ENCODE results near the gene DNAAF3. TPM values are rescaled to one million over a fixed set of nuclear protein-coding genes. Genes with fewer than 3 reads are reported as not detected.
A peak's percentile ranks its signal among the peaks of the same experiment; 100 is the strongest.
"Not testable (repeated sequence)": the region's sequence is repeated elsewhere in the genome, so short reads cannot be mapped to it uniquely, and the experiment has no call there.

The DNAAF3 gene
- total RNA-seq, 1 donor: 0.72 TPM

GRCh38 chr19:55208880-55209692, 42.7 kb upstream of the DNAAF3 start, which contains the start of gene PTPRH:
TSS of gene PTPRH (minus strand) at chr19:55209501. CDS start at chr19:55209433, 68 bp downstream.
- Histone ChIP-seq H3K27me3 (ENCODE audit: insufficient read depth, low read length) (no peaks in the 10 kb centered on the region), H3K4me2 (ENCODE audit: insufficient read depth, low read length) (no peak within 1 kb of the TSS), H3K9me3 (ENCODE audit: low read depth, low read length) (peaks cover 4% of the 10 kb centered on the region), H3K36me3 (ENCODE audit: insufficient read depth, low read length) (no peaks in the 10 kb centered on the region), H3K4me1 (ENCODE audit: insufficient read depth, low read length) (peaks cover 26% of the 10 kb centered on the region), H3K27ac (ENCODE audit: low read depth, low read length) (peak within 1 kb of the TSS; percentile 61), H2AFZ (ENCODE audit: low read length) (no peak within 1 kb of the TSS), H3K4me3 (ENCODE audit: insufficient read depth, low read length) (no peak within 1 kb of the TSS), H4K20me1 (ENCODE audit: insufficient read depth, low read length) (peaks cover 2% of the 10 kb centered on the region), H3K79me2 (ENCODE audit: insufficient read depth, low read length) (no peaks in the 10 kb centered on the region)
- TF ChIP-seq CTCF (IDR thresholded peaks at IDR 0.05; ENCODE audit: extremely low read depth, low read depth, low read length): no peak
- DNase-seq (ENCODE audit: insufficient read length, low spot score, missing footprints): peak; percentile 36

GRCh38 chr19:55206664-55207500, 40.5 kb upstream of the DNAAF3 start:
- Histone ChIP-seq H3K27me3 (ENCODE audit: insufficient read depth, low read length) (no peaks in the 10 kb centered on the region), H3K4me1 (ENCODE audit: insufficient read depth, low read length) (peaks cover 26% of the 10 kb centered on the region), H3K4me2 (ENCODE audit: insufficient read depth, low read length) (peak overlapping the region; percentile 55), H3K36me3 (ENCODE audit: insufficient read depth, low read length) (no peaks in the 10 kb centered on the region), H3K27ac (ENCODE audit: low read depth, low read length) (no peak overlapping the region), H3K4me3 (ENCODE audit: insufficient read depth, low read length) (peak overlapping the region; percentile 46), H3K9me3 (ENCODE audit: low read depth, low read length) (no peaks in the 10 kb centered on the region), H4K20me1 (ENCODE audit: insufficient read depth, low read length) (peaks cover 2% of the 10 kb centered on the region), H3K79me2 (ENCODE audit: insufficient read depth, low read length) (no peaks in the 10 kb centered on the region), H2AFZ (ENCODE audit: low read length) (no peak overlapping the region)
- no peak for TF ChIP-seq CTCF (IDR thresholded peaks at IDR 0.05; ENCODE audit: extremely low read depth, low read depth, low read length)
- DNase-seq (ENCODE audit: insufficient read length, low spot score, missing footprints): peak; percentile 99

- H3K79me2 ChIP-seq (ENCODE audit: insufficient read depth, low read length); H3K27ac ChIP-seq (ENCODE audit: low read depth, low read length); H3K4me1 ChIP-seq (ENCODE audit: insufficient read depth, low read length); H3K4me3 ChIP-seq (ENCODE audit: insufficient read depth, low read length); H3K4me2 ChIP-seq (ENCODE audit: insufficient read depth, low read length); H3K27me3 ChIP-seq (ENCODE audit: insufficient read depth, low read length); H3K36me3 ChIP-seq (ENCODE audit: insufficient read depth, low read length); H3K9me3 ChIP-seq (ENCODE audit: low read depth, low read length); H4K20me1 ChIP-seq (ENCODE audit: insufficient read depth, low read length); H2AFZ ChIP-seq (ENCODE audit: low read length): not testable (repeated sequence)
- peak; percentile 79 for DNase-seq (ENCODE audit: insufficient read length, low spot score, missing footprints)
- TF ChIP-seq CTCF (IDR thresholded peaks at IDR 0.05; ENCODE audit: extremely low read depth, low read depth, low read length): peak; percentile 37
Observed at GRCh38 chr19:55202199-55202598, 35.8 kb upstream of the DNAAF3 start.
